Daoy (cell line): ENCODE results near the gene SH2D3C. TPM values are rescaled to one million over a fixed set of nuclear protein-coding genes. Genes with fewer than 3 reads are reported as not detected.
A peak's percentile ranks its signal among the peaks of the same experiment; 100 is the strongest.

Experiments
- DNase-seq: peaks from one replicate; pipeline ENCODE4 v3.0.0-alpha.2; 2015; ENCODE audit warnings: low read depth
- total RNA-seq: library from RNA; depleted of rRNA; stranded (reverse); fragments of >200 nt; shearing (Covaris generic); gene quantifications from 2 replicates; pipeline ENCODE4 v1.2.3, GENCODE V29; 2014

Gene SH2D3C
- total RNA-seq, 1 experiment from 2014 or later = not detected

- no peak for DNase-seq
These were observed 58.2 kb downstream of the SH2D3C start for GRCh38 chr9:127720031-127720864.

- no peak for DNase-seq
These were observed 60.7 kb downstream of the SH2D3C start for GRCh38 chr9:127717766-127718165.

DNA sequence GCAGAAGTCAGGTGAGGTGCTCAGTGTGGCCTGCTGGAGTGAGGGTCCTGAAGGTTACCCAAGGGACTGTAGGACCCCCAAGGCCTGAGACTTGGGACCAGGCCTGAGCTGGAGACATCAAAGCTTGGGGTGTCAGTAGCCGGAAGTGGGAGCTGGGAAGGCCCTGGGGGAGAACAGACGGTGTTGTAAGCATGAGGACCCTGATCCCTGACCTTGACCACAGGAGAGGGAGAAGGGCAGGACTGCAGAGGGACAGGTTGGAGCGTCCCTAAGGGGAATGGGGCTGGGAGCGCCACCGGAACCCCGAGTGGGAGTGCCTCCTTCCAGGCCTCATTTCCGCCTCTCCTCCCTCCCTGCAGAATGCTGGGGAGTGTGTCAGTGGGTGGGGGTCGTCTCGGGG lies 62.1 kb downstream of the SH2D3C start:
- no peak for DNase-seq

- DNase-seq = peak; percentile 100
These were observed 62.8 kb downstream of the SH2D3C start, which contains the start of the genes PTRH1 and TTC16 for GRCh38 chr9:127715470-127716337. Gene PTRH1, minus strand, starts transcription at chr9:127715663. Its CDS starts 24 bp downstream, at chr9:127715639. Gene TTC16, plus strand, starts transcription at chr9:127716079. Its CDS starts 67 bp downstream, at chr9:127716146.

DNA sequence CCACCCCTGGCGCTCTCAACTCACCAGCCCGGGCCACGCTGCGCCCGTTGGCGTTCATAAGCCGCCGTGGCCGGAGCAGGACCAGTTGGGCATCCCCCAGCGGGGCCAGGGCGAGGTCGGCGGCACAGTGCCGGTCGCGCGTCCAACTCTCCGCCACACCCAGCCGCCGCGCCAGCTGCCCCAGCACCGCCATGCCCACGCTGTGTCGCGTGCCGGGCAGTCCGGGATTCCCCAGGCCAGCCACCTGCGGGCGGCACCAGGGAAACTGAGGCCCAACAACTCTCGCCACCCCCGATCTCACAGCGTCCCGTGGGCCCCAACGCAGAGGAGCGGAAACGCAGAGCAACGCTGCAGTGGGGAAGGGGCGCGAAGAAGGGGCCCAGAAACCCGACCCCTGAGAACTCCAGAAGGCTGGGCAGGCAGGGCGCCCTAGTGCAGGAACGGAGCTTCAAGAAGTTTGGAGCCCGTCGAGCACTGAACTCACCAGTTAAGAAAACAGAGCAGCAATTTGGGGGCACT lies 63.5 kb downstream of the SH2D3C start:
- peak; percentile 38 for DNase-seq

DNA sequence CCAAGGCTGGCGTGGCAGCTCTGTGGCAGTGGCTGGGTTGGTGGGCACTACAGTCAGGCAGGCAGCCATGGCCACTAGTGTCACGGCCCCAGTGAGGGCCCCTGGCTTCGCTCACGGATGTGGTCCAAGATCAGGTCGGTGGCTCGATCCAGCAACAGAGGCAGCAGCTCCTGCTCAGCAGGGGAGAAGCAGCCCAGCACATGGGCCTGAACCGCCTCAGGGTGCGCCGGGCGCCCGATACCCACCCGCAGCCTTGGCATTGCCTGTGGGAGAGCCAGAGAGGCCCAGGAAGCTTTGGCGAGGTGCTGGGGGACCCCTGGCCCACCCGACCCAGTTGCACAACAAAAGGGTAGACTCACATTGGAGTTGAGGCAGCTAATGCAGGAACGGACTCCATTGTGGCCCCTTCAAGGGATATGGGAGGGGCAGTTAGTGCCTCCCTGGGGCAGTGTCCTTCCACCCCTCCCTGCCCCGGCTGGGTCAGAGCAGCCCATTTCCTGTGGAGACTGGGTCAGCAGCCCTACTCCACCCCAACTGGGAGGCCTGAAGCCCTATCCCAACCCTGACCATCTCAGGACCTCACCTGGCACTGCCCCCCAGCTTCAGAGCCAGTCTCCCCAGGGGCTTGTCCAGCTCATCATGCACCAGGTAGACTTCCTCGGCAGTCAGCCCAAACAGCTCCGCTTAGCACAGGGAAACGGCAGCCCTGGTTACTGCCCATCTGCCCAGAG lies 64.3 kb downstream of the SH2D3C start:
- no peak for DNase-seq

GRCh38 chr9:127712867-127713266 lies 65.6 kb downstream of the SH2D3C start:
- DNase-seq = no peak

- DNase-seq = no peak
These were observed 66.1 kb downstream of the SH2D3C start for GRCh38 chr9:127712371-127712770.

DNA sequence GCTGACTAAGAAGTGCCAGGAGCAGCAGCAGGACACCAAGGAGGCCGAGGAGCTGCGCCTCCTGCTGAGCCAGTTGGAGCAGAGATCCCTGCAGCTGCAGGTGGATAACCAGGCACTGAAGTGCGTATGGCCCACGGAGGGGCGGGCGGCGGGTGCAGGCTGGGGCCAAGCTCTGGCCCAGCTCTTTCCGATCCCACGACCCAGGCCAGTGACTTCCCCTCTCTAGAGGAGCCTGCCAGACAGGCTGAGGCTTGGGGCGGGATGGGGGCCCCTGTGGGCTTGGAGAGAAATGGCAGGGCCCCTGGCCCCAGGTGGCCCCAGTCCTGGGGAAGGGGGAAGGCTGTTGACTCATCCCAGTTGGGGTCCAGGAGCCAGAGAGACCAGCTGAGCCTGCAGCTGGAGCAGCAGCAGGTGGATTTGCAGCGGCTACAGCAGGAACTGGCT lies 66.6 kb downstream of the SH2D3C start:
- DNase-seq = no peak

DNA sequence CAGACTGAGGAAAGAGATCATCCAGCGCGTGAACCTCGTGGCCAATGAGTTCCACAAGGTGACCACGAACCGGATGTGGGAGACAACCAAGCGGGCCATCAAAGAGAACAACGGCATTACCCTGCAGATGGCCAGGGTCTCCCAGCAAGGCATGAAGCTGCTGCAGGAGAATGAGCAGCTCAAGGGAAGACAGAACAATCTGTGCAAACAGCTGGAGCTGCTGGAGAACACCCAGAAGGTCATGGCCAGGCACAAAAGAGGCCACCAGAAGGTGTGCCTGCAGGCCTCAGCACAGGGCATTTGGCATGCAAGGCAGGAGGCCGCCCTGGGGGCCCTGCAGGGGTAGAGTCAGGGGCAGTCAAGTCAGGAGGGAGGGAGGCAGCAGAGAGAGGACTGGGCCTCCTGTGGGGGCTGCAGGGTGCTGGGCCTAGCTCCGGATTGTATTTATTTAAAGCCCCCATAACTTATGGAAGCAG lies 67.2 kb downstream of the SH2D3C start:
- no peak for DNase-seq

- no peak for DNase-seq
These were observed 68.2 kb downstream of the SH2D3C start for GRCh38 chr9:127710204-127710783.

- no peak for DNase-seq
These were observed 69.4 kb downstream of the SH2D3C start for GRCh38 chr9:127708952-127709587.

DNA sequence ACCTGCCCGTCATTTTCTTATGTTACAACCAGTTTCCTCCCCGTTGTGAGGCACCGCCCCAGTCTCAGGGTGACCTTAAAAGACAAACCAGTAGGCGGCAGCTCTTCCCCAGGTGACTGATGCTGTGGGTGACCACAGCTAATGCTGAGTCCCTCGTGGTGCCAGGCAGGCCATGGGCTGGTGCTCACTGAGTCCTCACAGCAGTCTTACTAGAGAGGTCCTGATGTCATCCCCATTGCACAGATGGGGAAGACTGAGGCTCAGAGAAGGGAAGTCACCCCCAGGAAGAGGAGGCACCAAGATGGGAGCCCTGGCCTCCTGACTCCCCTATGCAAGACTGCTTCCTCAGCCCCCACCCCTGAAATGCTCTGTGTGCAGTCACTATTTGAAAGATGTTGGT lies 70.7 kb downstream of the SH2D3C start:
- DNase-seq = no peak

GRCh38 chr9:127706836-127707241 lies 71.6 kb downstream of the SH2D3C start, which contains the start of gene CFAP157:
Gene CFAP157, plus strand, starts transcription at chr9:127706988. Its CDS starts 44 bp downstream, at chr9:127707032.
- no peak for DNase-seq

DNA sequence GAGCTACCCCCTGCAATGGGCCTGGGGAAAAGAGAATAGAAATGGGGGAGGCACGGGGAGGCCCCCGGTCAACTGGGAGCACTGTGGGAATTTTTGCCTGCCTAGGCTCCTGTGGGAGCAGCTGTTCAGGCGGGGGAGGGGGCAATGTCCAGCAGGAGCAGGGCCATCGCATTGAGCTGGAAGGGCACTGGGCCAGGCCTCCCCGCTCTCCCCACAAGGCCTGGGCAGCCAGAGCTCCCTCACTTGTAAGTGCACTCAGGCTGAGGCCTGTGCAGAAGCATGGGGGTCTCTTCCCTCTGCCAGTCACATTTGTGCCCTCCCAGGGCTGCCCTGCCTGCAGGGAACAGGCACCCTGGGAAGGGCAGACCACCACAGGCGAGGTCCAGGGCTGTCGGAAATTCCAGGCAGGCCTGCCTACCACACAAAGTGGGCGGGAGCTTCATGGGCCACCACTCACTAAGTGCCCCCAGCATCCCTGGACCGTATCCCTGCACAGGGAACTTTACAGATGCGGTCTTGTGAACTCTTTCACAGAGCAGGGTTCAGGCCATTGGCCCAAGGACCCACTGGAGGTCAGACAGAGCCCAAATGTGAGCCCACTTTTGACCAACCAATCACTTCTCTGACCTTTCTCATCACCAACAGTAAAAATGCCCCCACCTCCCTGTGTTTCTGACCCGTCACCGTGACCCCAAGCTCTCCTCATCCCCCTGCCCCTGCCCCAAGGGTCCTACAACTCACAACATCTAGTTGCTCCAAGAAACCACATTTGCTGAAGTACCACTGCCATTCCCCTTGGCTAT lies 72.7 kb downstream of the SH2D3C start:
- no peak for DNase-seq

DNA sequence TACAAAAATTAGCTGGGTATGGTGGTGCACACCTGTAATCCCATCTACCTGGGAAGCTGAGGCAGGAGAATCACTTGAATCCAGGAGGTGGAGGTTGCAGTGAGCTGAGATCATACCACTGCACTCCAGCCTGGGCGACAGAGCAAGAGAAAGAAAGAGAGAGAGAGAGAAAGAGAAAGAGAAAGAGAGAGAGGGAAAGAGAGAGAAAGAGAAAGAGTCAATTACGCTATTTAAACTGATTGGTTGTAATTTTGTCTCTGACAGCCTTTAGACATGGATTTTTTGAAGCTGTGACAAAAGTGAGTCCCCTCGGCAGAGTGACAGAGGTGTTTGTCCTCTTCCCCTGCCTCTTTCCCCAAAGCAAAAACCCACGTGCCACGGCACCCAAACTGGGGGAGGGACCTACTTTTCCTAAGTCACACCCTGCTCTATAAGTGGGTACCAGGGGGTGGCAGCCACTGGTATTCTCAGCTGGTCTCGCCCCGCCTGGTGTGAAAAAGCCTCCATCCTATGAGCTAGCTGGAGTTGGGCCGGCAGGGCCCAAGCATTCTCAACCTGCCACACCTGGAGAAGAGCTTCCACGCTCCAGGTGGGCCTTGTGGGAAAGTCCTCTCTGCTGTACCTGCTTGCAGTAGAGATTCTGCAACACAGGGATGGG lies 75.0 kb downstream of the SH2D3C start:
- no peak for DNase-seq

DNA sequence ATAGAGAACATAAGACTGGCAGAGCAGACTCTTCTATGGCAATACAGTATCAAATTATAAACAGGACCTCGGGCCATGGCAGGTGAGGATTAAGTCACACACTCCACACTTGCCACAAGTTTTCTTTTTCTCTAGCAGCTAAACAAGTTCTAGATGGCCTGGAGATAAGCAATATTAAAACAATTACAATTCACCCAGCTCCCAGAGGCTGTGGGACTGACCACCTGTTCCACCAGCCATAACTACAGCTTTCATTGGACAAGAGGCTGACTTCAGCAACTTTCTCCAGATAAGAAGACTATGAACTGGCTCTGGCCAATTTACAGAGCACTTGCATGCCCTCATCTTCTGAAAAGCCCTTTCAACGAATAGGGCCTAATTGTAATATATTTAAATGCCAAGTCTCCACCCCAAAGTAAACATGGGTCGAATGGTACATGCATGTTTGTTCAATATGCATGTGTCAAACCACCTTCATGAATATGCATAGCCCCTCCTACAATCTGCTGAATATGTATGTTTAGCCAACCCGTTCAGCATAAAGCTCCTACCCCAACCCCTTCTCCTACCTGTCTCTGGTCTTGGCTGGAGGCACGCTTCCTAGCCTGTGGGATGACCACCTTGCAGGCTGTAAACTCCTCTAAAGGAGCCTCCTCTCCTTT lies 77.7 kb downstream of the SH2D3C start:
- no peak for DNase-seq

- DNase-seq = no peak
These were observed 78.3 kb downstream of the SH2D3C start for GRCh38 chr9:127700140-127700539.
